Lower lobe of right lung (tissue), 2 donors: Measurements from ENCODE around the gene PTCD1. TPM values are rescaled to one million over a fixed set of nuclear protein-coding genes. Genes with fewer than 3 reads are reported as not detected.
"Not testable (repeated sequence)": the region's sequence is repeated elsewhere in the genome, so short reads cannot be mapped to it uniquely, and the experiment has no call there.

ENCODE experiments used
- ATAC-seq, 2 donors: fragments of 200-7000 bp; cut with Tn5 transposase; one replicate each; pipeline ENCODE4 v1.9.1; 2020 to 2022; ENCODE audit warnings: mild to moderate bottlenecking in 2 of 2, moderate library complexity in 2 of 2
- DNase-seq: peaks from one replicate; pipeline ENCODE4 v3.0.0-alpha.2; 2020
- H3K27ac ChIP-seq: fragments of 200-600 bp; one replicate; pipeline ENCODE4 v1.8.0; 2022
- H3K27me3 ChIP-seq: fragments of 200-600 bp; one replicate; pipeline ENCODE4 v1.8.0; 2022; ENCODE audit warnings: low read depth
- H3K36me3 ChIP-seq: fragments of 200-600 bp; one replicate; pipeline ENCODE4 v1.8.0; 2022; ENCODE audit warnings: mild to moderate bottlenecking
- H3K4me1 ChIP-seq: fragments of 200-600 bp; one replicate; pipeline ENCODE4 v1.8.0; 2022
- H3K4me3 ChIP-seq: fragments of 200-600 bp; one replicate; pipeline ENCODE4 v1.8.0; 2022; ENCODE audit warnings: mild to moderate bottlenecking
- H3K9me3 ChIP-seq: fragments of 200-600 bp; one replicate; pipeline ENCODE4 v1.8.0; 2022
- intact Hi-C: fragments of 100-400 bp; cut with DNase I; formaldehyde crosslinking; loops from one replicate; pipeline ENCODE4 v1.11.0; 2022
- total RNA-seq: library from RNA; stranded (reverse); fragmentation: NEBNext Ultra II Directional; extraction: Animal tissue kit (Norgen Biotek cat#: 25700); gene quantifications from one replicate; pipeline ENCODE4 v1.2.1, GENCODE V29; 2021
- TF ChIP-seq, protein P1 (sequence below): fragments of 200-600 bp; IDR thresholded peaks from one replicate; pipeline ENCODE4 v1.8.0; 2022; ENCODE audit warnings: antibody characterized with exemption, mild to moderate bottlenecking
- donor health status: DM: no; HTN: yes; CAD: no; lungs with severe emphysema.

Gene PTCD1
- total RNA-seq, 1 donor from 2014 or later, result 6.8 TPM

GRCh38 chr7:99420986-99421385 is 17.6 kb downstream of the PTCD1 start:
- no peaks in the 10 kb centered on the region for H3K9me3 ChIP-seq
- DNase-seq (no peak), ATAC-seq (no peak)
- TF ChIP-seq, protein P1, sequence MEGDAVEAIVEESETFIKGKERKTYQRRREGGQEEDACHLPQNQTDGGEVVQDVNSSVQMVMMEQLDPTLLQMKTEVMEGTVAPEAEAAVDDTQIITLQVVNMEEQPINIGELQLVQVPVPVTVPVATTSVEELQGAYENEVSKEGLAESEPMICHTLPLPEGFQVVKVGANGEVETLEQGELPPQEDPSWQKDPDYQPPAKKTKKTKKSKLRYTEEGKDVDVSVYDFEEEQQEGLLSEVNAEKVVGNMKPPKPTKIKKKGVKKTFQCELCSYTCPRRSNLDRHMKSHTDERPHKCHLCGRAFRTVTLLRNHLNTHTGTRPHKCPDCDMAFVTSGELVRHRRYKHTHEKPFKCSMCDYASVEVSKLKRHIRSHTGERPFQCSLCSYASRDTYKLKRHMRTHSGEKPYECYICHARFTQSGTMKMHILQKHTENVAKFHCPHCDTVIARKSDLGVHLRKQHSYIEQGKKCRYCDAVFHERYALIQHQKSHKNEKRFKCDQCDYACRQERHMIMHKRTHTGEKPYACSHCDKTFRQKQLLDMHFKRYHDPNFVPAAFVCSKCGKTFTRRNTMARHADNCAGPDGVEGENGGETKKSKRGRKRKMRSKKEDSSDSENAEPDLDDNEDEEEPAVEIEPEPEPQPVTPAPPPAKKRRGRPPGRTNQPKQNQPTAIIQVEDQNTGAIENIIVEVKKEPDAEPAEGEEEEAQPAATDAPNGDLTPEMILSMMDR, result no peak
- H3K27me3 ChIP-seq, result no peaks in the 10 kb centered on the region
- H3K4me3 ChIP-seq, result no peak overlapping the region
- intact Hi-C loops, result no loop called here
- H3K4me1 ChIP-seq, result no peaks in the 10 kb centered on the region
- peaks cover 95% of the 10 kb centered on the region for H3K36me3 ChIP-seq
- H3K27ac ChIP-seq, result no peak overlapping the region

DNA sequence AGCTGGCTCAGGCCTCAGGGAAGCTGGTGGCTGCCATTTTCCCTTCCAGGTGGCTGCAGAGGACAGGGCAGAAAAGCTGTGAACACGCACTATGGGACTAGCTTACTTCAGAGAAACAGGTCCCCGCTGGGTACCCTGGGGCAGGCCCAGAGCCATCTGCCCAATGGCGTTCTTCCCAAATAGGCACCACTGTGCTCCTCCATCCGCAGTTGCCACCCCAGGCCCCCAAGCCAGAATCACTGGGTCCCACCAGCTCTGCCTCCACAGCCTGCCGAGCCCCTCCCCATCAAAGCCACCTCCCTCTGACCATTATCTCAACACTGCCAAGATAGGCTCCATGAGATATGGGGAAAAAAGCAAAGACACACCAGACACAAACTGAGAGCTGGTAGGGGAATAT is 18.4 kb downstream of the PTCD1 start:
- H3K4me3 ChIP-seq, result no peak overlapping the region
- TF ChIP-seq, protein P1, result no peak
- ATAC-seq (no peak), DNase-seq (no peak)
- H3K9me3 ChIP-seq, result no peaks in the 10 kb centered on the region
- no peaks in the 10 kb centered on the region for H3K4me1 ChIP-seq
- H3K27ac ChIP-seq, result no peak overlapping the region
- intact Hi-C loops, result no loop called here
- H3K36me3 ChIP-seq, result peaks cover 98% of the 10 kb centered on the region
- H3K27me3 ChIP-seq, result no peaks in the 10 kb centered on the region

DNA sequence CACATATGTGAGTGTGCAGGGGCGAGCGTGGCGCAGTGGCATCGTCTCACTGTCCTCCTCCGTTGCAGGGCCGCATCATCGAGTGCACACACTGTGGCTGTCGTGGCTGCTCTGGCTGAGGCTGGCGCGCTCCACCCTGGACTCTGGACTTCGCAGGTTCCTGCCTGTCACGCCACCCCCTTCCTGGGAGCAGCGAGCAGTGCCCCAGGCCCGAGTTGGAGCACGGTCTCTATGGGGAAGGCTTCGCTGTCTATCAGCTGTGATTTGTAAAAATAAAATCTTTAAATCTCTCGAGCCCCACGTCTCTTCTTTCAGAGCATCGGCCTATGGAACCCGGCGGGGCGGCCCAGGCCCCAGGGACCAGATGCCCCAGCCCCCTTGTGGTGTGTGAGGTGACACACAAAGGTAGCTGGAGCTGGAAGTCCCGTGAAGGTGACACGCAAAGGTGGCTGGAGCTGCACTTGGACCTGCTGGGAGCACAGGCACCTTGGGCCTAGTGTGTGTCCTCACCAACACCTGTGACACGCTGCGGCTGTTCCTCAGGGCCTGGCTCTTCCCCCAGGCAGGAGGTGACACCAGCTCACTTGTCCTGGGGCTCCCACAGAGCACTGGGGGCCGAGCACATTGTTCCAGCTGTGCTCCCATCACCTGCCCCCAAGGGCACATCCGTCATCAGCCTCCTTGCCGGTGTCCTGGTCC is 19.1 kb downstream of the PTCD1 start:
- DNase-seq (no peak), ATAC-seq (peak in 1 of 2 donors; percentile 24)
- H3K4me1 ChIP-seq, result no peaks in the 10 kb centered on the region
- H3K36me3 ChIP-seq, result peaks cover 98% of the 10 kb centered on the region
- H3K27ac ChIP-seq, result no peak overlapping the region
- TF ChIP-seq, protein P1, result no peak
- intact Hi-C loops, result no loop called here
- no peak overlapping the region for H3K4me3 ChIP-seq
- H3K9me3 ChIP-seq, result no peaks in the 10 kb centered on the region
- no peaks in the 10 kb centered on the region for H3K27me3 ChIP-seq

GRCh38 chr7:99418260-99418659 is 20.3 kb downstream of the PTCD1 start:
- Histone ChIP-seq H3K27me3 (no peaks in the 10 kb centered on the region), H3K27ac (no peak overlapping the region), H3K9me3 (no peaks in the 10 kb centered on the region), H3K4me1 (no peaks in the 10 kb centered on the region), H3K36me3 (peaks cover 98% of the 10 kb centered on the region), H3K4me3 (no peak overlapping the region)
- no peak for DNase-seq
- peak in 1 of 2 donors; percentile 9 for ATAC-seq
- TF ChIP-seq, protein P1, result no peak
- intact Hi-C loops, result no loop called here

DNA sequence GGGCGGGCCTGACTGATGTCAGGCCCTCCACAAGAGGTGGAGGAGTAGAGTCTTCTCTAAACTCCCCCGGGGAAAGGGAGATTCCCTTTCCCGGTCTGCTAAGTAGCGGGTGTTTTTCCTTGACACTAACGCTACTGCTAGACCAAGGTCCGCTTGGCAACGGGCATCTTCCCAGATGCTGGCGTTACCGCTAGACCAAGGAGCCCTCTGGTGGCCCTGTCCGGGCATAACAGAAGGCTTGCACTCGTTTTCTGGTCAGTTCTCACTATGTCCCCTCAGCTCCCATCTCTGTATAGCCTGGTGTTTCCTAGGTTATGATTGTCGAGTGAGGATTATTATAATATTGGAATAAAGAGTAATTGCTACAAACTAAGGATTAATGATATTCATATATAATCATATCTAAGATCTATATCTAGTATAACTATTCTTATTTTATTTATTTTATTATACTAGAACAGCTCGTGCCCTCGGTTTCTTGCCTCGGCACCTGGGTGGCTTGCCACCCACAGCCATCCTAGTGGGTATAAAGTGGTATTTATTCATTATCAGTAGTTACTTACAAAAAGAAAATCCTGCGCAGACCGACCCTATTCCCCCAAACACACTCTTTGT is 23.0 kb downstream of the PTCD1 start:
- H3K36me3 ChIP-seq, result peaks cover 100% of the 10 kb centered on the region
- H3K9me3 ChIP-seq, H3K27ac ChIP-seq, ATAC-seq, intact Hi-C loops, H3K27me3 ChIP-seq, H3K4me1 ChIP-seq, H3K4me3 ChIP-seq: not testable (repeated sequence)
- peak; percentile 68 for DNase-seq
- TF ChIP-seq, protein P1, result peak; percentile 49
